BLaER1 treated with 17β-estradiol and CSF1 and Interleukin-3, amounts not matched to agents 10 nM and 100 nM (cell line): Measurements from ENCODE around the gene LRBA.
"Not testable (repeated sequence)": the region's sequence is repeated elsewhere in the genome, so short reads cannot be mapped to it uniquely, and the experiment has no call there.

Experiments
- H3K27ac ChIP-seq, 11 experiments: shearing (Covaris generic); formaldehyde crosslinking; 2 replicates each; pipeline ENCODE4 v1.8.1; 2022
- H3K27me3 ChIP-seq, 11 experiments: shearing (Covaris generic); formaldehyde crosslinking; 2 replicates each; pipeline ENCODE4 v1.8.1; 2022
- H3K36me3 ChIP-seq, 11 experiments: shearing (Covaris generic); formaldehyde crosslinking; 2 replicates each; pipeline ENCODE4 v1.8.1; 2022
- H3K4me1 ChIP-seq, 10 experiments: shearing (Covaris generic); formaldehyde crosslinking; 2 replicates each; pipeline ENCODE4 v1.8.1; 2022
- H3K4me2 ChIP-seq, 11 experiments: shearing (Covaris generic); formaldehyde crosslinking; 2 replicates each; pipeline ENCODE4 v1.8.1; 2022
- H3K4me3 ChIP-seq, 10 experiments: shearing (Covaris generic); formaldehyde crosslinking; 2 replicates each; pipeline ENCODE4 v1.8.1; 2022
- H3K9ac ChIP-seq, 11 experiments: shearing (Covaris generic); formaldehyde crosslinking; 2 replicates each; pipeline ENCODE4 v1.8.1; 2022
- H3K9me3 ChIP-seq, 11 experiments: shearing (Covaris generic); formaldehyde crosslinking; replicated peaks in 1 of 11; 2 replicates each; pipeline ENCODE4 v1.8.1; 2022
- H4K20me1 ChIP-seq, 11 experiments: shearing (Covaris generic); formaldehyde crosslinking; 2 replicates each; pipeline ENCODE4 v1.8.1; 2022
- Cebpa-rat ChIP-seq, 11 experiments: shearing (Covaris generic); IDR thresholded peaks; 2 replicates each; pipeline ENCODE4 v1.8.1; 2022

LRBA gene

DNA sequence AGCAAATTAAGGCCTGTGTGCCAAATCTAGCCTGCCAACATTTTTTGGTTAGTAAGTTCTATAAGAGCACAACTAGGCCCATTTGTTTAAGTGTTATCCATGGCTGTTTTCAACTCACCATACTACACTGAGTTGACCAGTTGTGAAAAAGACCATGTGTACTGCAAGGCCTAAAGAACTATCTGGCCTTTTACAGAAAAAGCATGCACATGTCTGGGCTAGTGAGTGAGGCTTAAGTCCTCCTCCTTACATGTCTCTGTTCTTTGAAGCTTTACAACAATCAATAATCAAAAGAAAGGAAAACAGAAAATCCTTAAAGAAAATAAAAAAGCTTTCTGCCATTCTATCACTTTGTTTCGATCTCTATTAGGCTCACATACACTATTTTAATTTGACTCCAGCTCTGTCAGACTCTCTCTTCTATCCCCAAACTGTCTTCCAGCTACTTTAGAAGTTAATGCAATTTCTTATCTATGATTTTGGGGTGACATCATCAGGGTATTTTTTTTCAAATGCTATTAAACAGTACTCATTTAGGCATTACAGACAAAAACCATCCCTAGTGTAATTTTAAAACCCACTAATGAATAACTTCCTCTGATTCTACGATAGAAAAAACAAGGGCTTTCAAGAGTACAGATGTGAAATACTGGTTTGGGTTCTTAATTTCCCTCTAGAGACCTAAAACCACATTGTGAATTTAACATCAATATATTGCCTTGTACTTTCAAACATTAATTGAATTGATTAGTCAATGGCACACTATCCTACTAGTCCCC lies 271.3 kb downstream of the LRBA start:
- TF ChIP-seq Cebpa-rat (IDR thresholded peaks at IDR 0.05), result no peak
- Histone ChIP-seq H3K9ac (no peak overlapping the region), H4K20me1 (no peaks in the 10 kb centered on the region), H3K9me3 (0 out of 22 replicates have a peak, but pooled peaks cover 0 to 3% (median 0%) of the 10 kb centered on the region in 11 experiments), H3K4me2 (no peak overlapping the region), H3K27ac (no peak overlapping the region), H3K4me1 (no peaks in the 10 kb centered on the region), H3K4me3 (no peak overlapping the region), H3K27me3 (no peaks in the 10 kb centered on the region), H3K36me3 (no peaks in the 10 kb centered on the region)

DNA sequence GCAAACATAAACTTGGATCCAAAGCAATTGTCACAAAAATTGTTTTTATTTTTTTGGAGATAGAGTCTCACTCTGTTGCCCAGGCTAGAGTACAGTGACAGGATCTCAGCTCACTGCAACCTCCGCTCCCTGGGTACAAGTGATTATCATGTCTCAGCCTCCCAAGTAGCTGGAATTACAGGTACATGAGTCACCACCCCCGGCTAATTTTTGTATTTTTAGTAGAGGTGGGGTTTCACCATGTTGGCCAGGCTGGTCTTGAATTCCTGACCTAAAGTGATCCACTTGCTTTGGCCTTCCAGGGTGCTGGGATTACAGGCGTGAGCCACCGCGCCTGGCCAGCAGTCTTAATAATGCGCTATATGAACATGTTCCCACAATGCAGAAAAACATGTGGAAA lies 272.2 kb downstream of the LRBA start:
- H4K20me1 ChIP-seq, H3K9me3 ChIP-seq, H3K4me3 ChIP-seq, H3K9ac ChIP-seq, H3K4me2 ChIP-seq, H3K36me3 ChIP-seq, H3K27ac ChIP-seq, H3K27me3 ChIP-seq, H3K4me1 ChIP-seq: not testable (repeated sequence)

DNA sequence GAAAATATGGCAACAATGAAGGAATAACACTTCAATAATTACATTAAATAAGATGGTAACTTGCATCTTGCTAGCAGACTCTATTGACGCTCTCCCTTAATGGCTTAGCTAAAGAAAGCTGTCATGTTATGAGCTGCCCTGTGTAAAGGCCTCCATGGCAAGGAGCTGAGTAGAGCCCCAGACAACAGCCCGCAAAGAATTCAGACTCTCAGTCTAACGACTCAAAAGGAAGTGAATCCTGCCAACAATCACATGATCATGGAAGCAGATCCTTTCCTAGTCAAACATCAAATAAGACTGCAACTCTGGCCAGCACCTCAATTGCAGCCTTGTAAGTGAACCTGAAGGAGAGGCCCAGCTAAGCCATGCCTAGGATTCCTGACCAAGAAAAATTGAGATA lies 275.5 kb downstream of the LRBA start:
- no peak for TF ChIP-seq Cebpa-rat (IDR thresholded peaks at IDR 0.05)

DNA sequence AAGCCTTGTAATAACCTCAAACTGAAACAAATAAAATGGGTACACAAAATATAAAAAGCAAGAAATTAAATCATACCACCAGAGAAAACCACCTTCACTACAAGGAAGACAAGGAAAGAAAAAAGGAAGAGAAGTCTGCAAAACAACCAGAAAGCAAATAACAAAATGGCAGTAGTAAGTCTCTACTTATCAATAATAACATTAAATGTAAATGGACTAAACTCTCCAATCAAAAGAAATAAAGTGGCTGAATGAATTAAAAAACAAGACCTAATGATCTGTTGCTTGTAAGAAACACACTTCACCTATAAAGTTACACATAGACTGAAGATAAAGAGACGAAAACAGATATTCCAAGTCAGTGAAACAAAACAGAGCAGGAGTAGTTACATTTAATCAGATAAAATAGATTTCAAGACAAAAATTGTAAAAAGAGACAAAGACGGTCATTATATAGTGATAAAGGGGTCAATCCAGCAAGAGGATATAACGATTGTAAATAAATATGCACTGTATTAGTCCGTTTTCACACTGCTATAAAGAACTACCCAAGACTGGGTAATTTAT lies 289.0 kb downstream of the LRBA start:
- Histone ChIP-seq H3K4me1 (no peaks in the 10 kb centered on the region), H3K9me3 (peaks cover 9 to 20% (median 13%) of the 10 kb centered on the region in 11 experiments; a peak in 20 of 22 replicates), H3K4me3 (no peak overlapping the region), H3K27ac (no peak overlapping the region), H4K20me1 (no peaks in the 10 kb centered on the region), H3K27me3 (no peaks in the 10 kb centered on the region), H3K36me3 (peaks cover 3 to 26% (median 14%) of the 10 kb centered on the region in 11 experiments; a peak in 12 of 22 replicates), H3K9ac (no peak overlapping the region), H3K4me2 (no peak overlapping the region)
- TF ChIP-seq Cebpa-rat (IDR thresholded peaks at IDR 0.05), result no peak

More for the DNA sequence above, 275.5 kb downstream of the LRBA start:
- H3K4me3 ChIP-seq, result no peak overlapping the region
- no peak overlapping the region for H3K9ac ChIP-seq
- no peaks in the 10 kb centered on the region for H3K27me3 ChIP-seq
- H3K4me2 ChIP-seq, result no peak overlapping the region
- 0 out of 22 replicates have a peak, but pooled peaks cover 0 to 3% (median 0%) of the 10 kb centered on the region in 11 experiments for H3K9me3 ChIP-seq
- no peaks in the 10 kb centered on the region for H4K20me1 ChIP-seq
- no peaks in the 10 kb centered on the region for H3K4me1 ChIP-seq
- H3K27ac ChIP-seq, result no peak overlapping the region
- peaks cover 0 to 4% (median 0%) of the 10 kb centered on the region in 11 experiments; a peak in 3 of 22 replicates for H3K36me3 ChIP-seq

DNA sequence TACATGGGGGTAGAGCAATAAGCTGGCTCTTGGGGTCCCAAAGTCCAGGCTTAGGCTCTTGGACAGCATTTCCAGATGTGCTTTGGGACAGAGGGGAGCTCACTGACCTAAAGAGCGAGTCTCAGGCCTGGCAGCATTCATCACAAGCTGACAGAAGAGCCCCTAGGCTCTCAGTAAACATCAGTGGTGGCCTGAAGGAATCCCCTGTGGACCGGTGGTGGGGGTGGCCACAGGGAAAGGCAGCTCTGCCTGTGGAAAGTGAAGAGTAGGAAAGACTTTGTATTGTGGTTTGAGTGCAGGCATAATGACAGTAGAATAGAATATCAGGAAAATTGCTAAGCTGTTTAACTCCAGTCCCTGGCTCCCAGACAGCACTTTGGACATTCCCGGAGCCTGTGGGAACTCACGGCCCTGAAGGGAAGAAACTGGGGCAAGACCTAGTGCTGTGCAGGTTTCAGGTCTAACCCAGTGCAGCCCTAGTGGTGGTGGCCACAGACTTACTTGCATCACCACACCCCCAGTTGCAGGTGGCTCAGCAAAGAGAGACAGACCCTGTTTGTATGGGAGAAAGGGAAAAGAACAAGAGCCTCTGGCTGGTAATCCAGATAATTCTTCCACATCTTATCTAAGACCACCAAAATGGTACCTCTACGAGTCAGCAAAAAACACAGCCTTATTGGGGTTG lies 291.2 kb downstream of the LRBA start:
- Histone ChIP-seq H3K4me3 (no peak overlapping the region), H3K27ac (no peak overlapping the region), H3K36me3 (peaks cover 0 to 19% (median 9%) of the 10 kb centered on the region in 11 experiments; a peak in 9 of 22 replicates), H3K27me3 (no peaks in the 10 kb centered on the region), H3K4me2 (no peak overlapping the region), H4K20me1 (no peaks in the 10 kb centered on the region), H3K4me1 (no peaks in the 10 kb centered on the region), H3K9me3 (peaks cover 9 to 20% (median 13%) of the 10 kb centered on the region in 11 experiments; a peak in 20 of 22 replicates), H3K9ac (no peak overlapping the region)
- no peak for TF ChIP-seq Cebpa-rat (IDR thresholded peaks at IDR 0.05)

DNA sequence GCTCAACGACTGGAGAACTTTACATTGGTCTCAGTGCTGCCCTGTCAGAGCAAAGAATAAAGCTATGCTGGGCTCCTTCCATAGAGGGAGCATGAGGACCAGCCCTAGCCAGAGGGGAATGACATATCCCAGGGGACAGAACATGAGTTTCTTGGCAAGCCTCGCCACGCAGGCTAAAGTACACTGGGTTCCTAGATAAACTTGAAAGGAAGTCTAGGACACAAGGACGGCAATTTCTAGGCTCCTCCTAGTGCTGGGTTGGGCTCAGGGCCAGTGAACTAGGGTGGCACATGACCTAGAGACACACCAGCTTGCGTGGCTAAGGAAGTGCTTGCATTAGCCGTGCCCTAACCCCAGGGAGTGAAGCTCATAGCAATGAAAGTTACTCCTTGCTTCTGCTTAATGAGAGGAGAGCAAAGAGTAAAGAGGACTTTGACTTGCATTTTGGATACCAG lies 292.1 kb downstream of the LRBA start:
- Histone ChIP-seq H3K36me3 (peaks cover 0 to 19% (median 9%) of the 10 kb centered on the region in 11 experiments; a peak in 9 of 22 replicates), H4K20me1 (no peaks in the 10 kb centered on the region), H3K4me1 (no peaks in the 10 kb centered on the region), H3K4me3 (no peak overlapping the region), H3K9me3 (peaks cover 9 to 20% (median 13%) of the 10 kb centered on the region in 11 experiments; a peak in 20 of 22 replicates), H3K27me3 (no peaks in the 10 kb centered on the region), H3K27ac (no peak overlapping the region), H3K4me2 (no peak overlapping the region), H3K9ac (no peak overlapping the region)
- no peak for TF ChIP-seq Cebpa-rat (IDR thresholded peaks at IDR 0.05)

DNA sequence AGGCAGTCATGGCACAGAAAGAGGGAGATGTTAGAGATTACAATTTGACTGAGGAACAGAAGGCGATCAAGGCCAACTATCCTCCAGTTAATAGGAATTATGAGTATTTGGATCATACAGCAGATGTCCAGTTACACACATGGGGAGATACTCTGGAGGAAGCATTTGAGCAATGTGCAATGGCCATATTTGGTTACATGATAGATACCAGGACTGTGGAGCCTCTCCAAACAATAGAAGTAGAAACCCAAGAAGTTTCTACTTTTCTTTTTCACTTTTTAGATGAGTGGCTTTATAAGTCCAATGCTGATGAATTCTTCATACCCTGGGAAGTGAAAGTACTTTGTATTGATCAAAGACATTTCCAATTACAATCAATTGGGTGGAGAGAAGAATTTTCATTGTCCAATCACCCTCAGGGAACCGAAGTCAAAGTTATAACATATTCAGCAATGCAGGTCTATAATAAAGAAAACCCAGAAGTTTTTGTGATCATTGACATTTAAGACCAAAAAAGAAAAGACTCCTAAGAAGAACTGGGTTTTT lies 294.0 kb downstream of the LRBA start:
- no peaks in the 10 kb centered on the region for H3K27me3 ChIP-seq
- no peak for TF ChIP-seq Cebpa-rat (IDR thresholded peaks at IDR 0.05)
- H3K27ac ChIP-seq, result no peak overlapping the region
- no peaks in the 10 kb centered on the region for H4K20me1 ChIP-seq
- peaks cover 2 to 9% (median 3%) of the 10 kb centered on the region in 11 experiments; a peak in 20 of 22 replicates for H3K9me3 ChIP-seq
- H3K4me2 ChIP-seq, result no peak overlapping the region
- H3K36me3 ChIP-seq, result peaks cover 0 to 12% (median 3%) of the 10 kb centered on the region in 11 experiments; a peak in 6 of 22 replicates
- H3K9ac ChIP-seq, result no peak overlapping the region
- H3K4me3 ChIP-seq, result no peak overlapping the region
- no peaks in the 10 kb centered on the region for H3K4me1 ChIP-seq

DNA sequence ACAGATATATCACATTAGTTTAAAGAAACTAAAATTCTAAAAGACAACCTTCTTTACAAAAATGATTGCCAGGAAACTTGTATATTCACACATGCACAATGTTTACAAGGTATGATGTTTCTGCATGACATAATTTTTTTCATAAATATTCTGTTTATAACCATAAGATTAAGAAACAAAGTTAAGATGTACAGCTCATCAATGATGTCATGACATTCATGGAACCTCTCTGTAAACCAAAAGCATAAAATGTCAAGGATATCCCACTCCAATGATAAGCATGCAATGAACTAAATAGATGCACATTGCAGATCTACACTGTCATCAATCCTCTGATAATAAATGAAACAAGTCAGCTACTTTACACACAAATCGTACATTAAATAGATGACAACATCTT lies 297.1 kb downstream of the LRBA start:
- no peaks in the 10 kb centered on the region for H3K27me3 ChIP-seq
- no peak overlapping the region for H3K4me2 ChIP-seq
- H3K27ac ChIP-seq, result no peak overlapping the region
- TF ChIP-seq Cebpa-rat (IDR thresholded peaks at IDR 0.05), result no peak
- no peak overlapping the region for H3K9ac ChIP-seq
- no peak overlapping the region for H3K4me3 ChIP-seq
- H4K20me1 ChIP-seq, result no peaks in the 10 kb centered on the region
- H3K4me1 ChIP-seq, result no peaks in the 10 kb centered on the region
- no peaks in the 10 kb centered on the region for H3K36me3 ChIP-seq
- H3K9me3 ChIP-seq, result no peaks in the 10 kb centered on the region
